DOHH2 (cell line): Measurements from ENCODE around the gene SSH2.

ENCODE experiments used
- EZH2phosphoT487 ChIP-seq: fragments of 200-600 bp; sonication (generic); IDR thresholded peaks from 2 replicates; pipeline ENCODE4 v1.6.1; 2017; ENCODE audit warnings: borderline replicate concordance, mild to moderate bottlenecking, antibody characterized with exemption, low read length, moderate library complexity, mixed read lengths
- TF ChIP-seq, protein P1 (sequence below): fragments of 200-600 bp; sonication (generic); IDR thresholded peaks from one replicate; pipeline ENCODE4 v1.5.1; 2014; ENCODE audit warnings: antibody characterized with exemption, mild to moderate bottlenecking, low read depth, low read length; ENCODE audit not compliant: poor library complexity, severe bottlenecking

DNA sequence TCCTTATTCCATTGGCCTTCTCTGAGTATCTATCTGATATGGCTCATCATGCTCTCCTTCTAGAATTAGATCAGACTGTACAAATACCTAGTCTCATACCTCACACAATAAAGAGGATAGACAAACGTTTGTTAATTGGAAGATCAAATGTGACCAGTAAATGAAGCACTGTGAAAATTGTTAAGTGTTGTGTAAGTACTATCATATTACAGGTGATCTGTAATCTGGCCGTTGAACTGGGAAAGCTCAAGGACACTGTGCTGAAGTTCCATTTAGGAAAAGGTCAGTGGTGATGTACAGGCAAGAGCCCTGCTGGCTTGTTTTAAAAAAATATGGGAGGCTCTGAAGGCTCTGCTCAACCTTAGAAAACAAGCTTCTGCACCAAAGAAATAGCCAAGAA, 268.8 kb downstream of the SSH2 start:
- TF ChIP-seq, protein P1, sequence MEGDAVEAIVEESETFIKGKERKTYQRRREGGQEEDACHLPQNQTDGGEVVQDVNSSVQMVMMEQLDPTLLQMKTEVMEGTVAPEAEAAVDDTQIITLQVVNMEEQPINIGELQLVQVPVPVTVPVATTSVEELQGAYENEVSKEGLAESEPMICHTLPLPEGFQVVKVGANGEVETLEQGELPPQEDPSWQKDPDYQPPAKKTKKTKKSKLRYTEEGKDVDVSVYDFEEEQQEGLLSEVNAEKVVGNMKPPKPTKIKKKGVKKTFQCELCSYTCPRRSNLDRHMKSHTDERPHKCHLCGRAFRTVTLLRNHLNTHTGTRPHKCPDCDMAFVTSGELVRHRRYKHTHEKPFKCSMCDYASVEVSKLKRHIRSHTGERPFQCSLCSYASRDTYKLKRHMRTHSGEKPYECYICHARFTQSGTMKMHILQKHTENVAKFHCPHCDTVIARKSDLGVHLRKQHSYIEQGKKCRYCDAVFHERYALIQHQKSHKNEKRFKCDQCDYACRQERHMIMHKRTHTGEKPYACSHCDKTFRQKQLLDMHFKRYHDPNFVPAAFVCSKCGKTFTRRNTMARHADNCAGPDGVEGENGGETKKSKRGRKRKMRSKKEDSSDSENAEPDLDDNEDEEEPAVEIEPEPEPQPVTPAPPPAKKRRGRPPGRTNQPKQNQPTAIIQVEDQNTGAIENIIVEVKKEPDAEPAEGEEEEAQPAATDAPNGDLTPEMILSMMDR: no peak
- no peak for TF ChIP-seq EZH2phosphoT487
